IgD-negative memory B cell (primary cell): ENCODE data around the gene VPS45. TPM values are rescaled to one million over a fixed set of nuclear protein-coding genes. Genes with fewer than 3 reads are reported as not detected.

ENCODE experiments used
- polyA plus RNA-seq: library from polyadenylated mRNA; unstranded; fragments of 300-500 nt; fragmentation: Illumina TruSeq; gene quantifications from one replicate; pipeline ENCODE4 v1.2.3, GENCODE V29; 2021

VPS45 gene
- polyA plus RNA-seq, 1 donor from 2014 or later, result 17.0 TPM

Other genes starting within 250 kb of the VPS45 start
- gene BOLA1, start 168.2 kb upstream of the VPS45 start, polyA plus RNA-seq, result 29.1 TPM
- gene SV2A, start 149.9 kb upstream of the VPS45 start, polyA plus RNA-seq, result 0.18 TPM
- 99.3 TPM for gene SF3B4, start 140.0 kb upstream of the VPS45 start, polyA plus RNA-seq
- gene MTMR11, start 130.9 kb upstream of the VPS45 start, polyA plus RNA-seq, result not detected
- gene OTUD7B, start 57.0 kb upstream of the VPS45 start, polyA plus RNA-seq, result 0.53 TPM
- 102 TPM for gene PLEKHO1, start 82.1 kb downstream of the VPS45 start, polyA plus RNA-seq
- 52.9 TPM for gene ANP32E, start 168.3 kb downstream of the VPS45 start, polyA plus RNA-seq
- 0.71 TPM for gene CA14, start 190.0 kb downstream of the VPS45 start, polyA plus RNA-seq
- 78.4 TPM for gene APH1A, start 201.2 kb downstream of the VPS45 start, polyA plus RNA-seq
- gene C1orf54, start 205.0 kb downstream of the VPS45 start, polyA plus RNA-seq, result 2.9 TPM
- gene CIART, start 214.8 kb downstream of the VPS45 start, polyA plus RNA-seq, result not detected
- gene MRPS21, start 226.1 kb downstream of the VPS45 start, polyA plus RNA-seq, result 79.3 TPM